GM18498 (cell line): Measurements from ENCODE around the gene EHBP1.
"Not testable (repeated sequence)": the region's sequence is repeated elsewhere in the genome, so short reads cannot be mapped to it uniquely, and the experiment has no call there.

Experiments used
- ATAC-seq: cut with Tn5 transposase; IDR thresholded peaks from one replicate; pipeline ENCODE4 v1.9.1; 2021; ENCODE audit warnings: mild to moderate bottlenecking, moderate library complexity; ENCODE audit not compliant: unreplicated experiment

Gene EHBP1

GRCh38 chr2:63003351-63003750 is 297.8 kb downstream of the EHBP1 start:
- no peak for ATAC-seq

DNA sequence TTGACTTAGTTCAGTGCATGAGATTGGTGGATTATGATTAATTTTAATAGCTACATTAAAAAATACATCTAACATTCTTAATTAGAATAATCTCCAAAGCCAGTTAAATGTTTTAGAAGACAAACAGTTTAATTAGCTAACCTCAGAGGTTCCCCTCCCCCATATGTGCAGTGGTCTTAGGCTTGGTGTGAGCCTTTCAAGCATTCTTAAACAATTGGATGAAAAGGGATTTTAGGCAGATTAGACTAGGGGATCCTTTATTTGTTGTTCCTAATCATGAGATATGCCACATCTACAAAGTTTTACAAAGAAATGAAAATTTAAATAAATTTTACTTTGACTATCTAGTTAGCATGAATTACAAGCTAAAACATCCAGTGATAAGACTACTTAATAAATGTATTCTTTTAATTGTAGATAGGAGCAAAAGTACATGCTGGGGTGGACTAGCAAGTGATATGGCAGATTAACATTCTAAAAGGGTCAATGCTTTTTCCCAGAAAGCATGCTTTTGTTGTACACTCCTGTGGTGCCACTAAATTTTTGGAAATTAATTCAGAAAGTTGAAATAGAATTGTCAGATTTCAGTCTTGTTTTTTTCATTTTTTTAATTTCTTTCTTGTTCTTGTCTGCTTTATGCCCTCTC is 302.4 kb downstream of the EHBP1 start:
- ATAC-seq: no peak

- no peak for ATAC-seq
Measured at GRCh38 chr2:63008838-63009237, 303.3 kb downstream of the EHBP1 start.

DNA sequence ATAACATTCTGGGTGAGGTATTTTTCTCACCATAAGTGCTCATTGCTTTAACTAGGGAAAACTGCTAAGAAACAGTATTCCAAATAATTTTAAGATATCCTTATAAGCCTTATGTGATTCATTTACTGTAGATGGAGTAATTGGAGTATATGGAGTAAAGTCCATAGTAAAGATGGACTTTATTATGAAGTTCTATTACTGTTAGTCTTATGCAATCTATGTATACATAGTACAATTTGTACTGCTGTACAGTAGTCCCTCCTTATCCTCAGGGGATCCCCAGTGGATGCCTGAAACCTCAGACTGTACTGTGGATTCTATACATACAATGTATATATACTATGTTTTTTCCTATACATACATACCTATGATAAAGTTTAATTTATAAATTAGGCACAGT is 304.0 kb downstream of the EHBP1 start:
- no peak for ATAC-seq

GRCh38 chr2:63012541-63012940 is 307.0 kb downstream of the EHBP1 start:
- ATAC-seq: no peak

GRCh38 chr2:63013438-63013837 is 307.9 kb downstream of the EHBP1 start:
- no peak for ATAC-seq

DNA sequence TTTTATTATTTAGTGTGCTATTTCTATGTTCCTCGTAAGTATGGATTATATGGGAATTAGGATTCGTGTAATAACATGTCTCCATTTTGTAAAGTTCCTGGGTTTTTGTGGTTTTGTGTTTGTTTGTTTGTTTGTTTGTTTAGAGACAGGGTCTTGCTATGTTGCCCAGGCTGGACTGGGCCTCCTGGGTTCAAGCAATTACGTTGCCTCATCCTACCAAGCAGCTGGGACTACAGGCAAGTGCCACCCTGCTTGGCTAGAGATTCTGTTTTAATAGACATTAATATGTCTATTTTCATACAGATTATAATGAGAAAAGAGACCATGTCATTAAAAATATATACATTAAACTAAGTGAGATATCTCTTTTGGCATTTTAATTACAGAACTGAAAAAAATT is 309.9 kb downstream of the EHBP1 start:
- no peak for ATAC-seq

DNA sequence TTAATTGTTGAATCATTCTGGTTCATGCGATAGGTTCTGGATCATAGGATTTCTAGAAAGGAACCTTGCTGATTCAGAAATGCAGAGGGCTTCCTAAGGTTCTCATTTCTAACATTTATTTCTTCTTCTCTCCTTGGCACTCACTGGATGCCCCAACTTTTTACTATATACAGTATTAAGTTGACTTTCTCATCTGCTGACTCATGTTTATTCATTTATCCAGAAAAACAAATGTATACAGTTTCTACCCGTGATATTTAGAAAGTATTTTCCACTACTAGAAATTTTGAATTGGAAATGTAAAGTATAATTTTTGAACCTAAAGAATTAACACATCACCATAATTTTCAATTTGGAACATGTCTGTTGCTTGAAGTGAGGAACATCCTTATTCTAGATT is 312.9 kb downstream of the EHBP1 start:
- no peak for ATAC-seq

DNA sequence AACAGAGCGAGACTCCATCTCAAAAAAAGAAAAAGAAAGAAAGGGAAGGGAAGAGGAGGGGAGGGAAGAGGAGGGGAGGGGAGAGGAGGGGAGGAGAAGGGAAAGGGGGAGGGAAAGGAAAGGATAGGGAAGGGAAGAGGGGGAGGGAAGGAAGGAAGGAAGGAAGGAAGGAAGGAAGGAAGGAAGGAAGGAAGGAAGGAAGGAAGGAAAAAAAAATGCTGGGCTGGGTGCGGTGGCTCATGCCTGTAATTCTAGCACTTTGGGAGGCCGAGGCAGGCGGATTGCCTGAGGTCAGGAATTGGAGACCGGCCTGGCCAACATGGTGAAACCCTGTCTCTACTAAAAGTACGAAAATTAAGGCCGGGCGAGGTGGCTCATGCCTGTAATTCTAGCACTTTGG is 314.2 kb downstream of the EHBP1 start:
- not testable (repeated sequence) for ATAC-seq

- ATAC-seq: peak; percentile 52
Measured at GRCh38 chr2:63023444-63023843, 317.9 kb downstream of the EHBP1 start.

DNA sequence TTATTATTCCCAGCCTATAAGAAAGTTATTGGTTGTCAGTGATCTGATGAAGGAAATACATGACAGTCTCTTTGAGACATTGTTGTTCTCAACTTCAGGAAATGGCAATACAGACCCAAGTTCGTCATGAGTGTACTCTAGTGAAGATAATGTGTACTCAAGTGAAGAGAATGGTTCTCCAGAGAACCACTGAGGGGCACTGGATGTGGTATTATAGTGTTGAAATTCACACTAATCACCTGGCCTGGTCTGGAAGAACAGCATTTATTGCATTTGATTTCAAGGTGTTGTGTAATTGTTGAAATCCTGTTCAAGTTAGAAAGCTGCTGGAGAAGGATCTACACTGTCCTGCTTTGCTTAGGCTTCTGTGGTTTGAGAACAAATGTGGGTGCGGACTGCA is 321.7 kb downstream of the EHBP1 start:
- no peak for ATAC-seq

- no peak for ATAC-seq
Measured at GRCh38 chr2:63029058-63029457, 323.5 kb downstream of the EHBP1 start.

GRCh38 chr2:63034526-63034925 is 329.0 kb downstream of the EHBP1 start:
- ATAC-seq: no peak

DNA sequence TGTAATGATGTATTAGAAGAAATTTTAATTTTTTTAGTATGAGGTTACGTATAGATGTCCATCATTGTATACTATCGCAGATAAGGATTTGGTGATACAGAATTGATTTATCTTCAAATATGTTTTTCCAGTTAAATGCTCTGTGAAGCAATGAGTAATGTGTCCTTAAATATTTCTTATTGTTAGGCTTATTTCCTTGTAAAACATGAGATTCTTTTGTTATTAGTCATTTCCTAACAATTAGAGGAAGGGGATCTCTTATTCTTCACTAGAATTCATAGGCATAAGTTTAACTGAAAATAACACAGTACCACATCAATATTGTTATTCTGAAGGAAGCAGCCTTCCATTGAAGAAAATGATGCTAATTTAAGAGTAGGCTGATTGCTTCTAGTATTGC is 329.7 kb downstream of the EHBP1 start:
- no peak for ATAC-seq

DNA sequence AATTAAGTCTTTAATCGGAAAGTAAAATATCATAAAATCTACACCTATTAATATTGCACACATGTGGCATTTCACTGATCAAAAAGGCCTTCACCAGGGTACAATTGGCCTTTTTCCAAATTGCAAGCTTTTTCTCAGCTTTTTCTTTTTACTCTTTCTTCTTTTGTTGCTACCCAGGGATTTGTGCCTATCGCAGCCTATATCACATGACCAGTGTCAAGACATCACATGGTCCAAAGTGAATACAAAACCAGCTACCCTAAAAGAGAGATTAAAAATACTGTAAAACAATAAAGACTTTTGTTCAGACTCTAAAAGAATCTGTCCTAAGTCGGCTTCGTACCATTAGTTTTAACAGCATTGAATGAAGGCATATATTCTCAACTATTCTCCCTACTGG is 330.1 kb downstream of the EHBP1 start:
- no peak for ATAC-seq

GRCh38 chr2:63038034-63038433 is 332.5 kb downstream of the EHBP1 start:
- no peak for ATAC-seq

- no peak for ATAC-seq
Measured at GRCh38 chr2:63040586-63040985, 335.1 kb downstream of the EHBP1 start.

GRCh38 chr2:63041592-63041991 is 336.1 kb downstream of the EHBP1 start:
- ATAC-seq: no peak

GRCh38 chr2:63044362-63045327 is 339.1 kb downstream of the EHBP1 start:
- no peak for ATAC-seq

GRCh38 chr2:63046552-63046951 is 341.0 kb downstream of the EHBP1 start:
- no peak for ATAC-seq

- no peak for ATAC-seq
Measured at GRCh38 chr2:63046961-63047320, 341.4 kb downstream of the EHBP1 start.
